Breast epithelium (tissue), 3 donors: Measurements from ENCODE around the gene SPAAR.

ENCODE experiments used
- POLR2AphosphoS5 ChIP-seq, 3 donors: sonication (generic); formaldehyde crosslinking; IDR thresholded peaks; one replicate each; pipeline ENCODE4 v1.6.1; 2017; ENCODE audit warnings: antibody characterized with exemption in 3 of 3
- TF ChIP-seq, protein P1 (sequence below), 3 donors: fragments of 450-650 bp; IDR thresholded peaks; one replicate each; pipeline ENCODE4 v1.5.1; 2016 to 2017; ENCODE audit warnings: antibody characterized with exemption in 3 of 3, mild to moderate bottlenecking in 3 of 3, moderate library complexity in 3 of 3

DNA sequence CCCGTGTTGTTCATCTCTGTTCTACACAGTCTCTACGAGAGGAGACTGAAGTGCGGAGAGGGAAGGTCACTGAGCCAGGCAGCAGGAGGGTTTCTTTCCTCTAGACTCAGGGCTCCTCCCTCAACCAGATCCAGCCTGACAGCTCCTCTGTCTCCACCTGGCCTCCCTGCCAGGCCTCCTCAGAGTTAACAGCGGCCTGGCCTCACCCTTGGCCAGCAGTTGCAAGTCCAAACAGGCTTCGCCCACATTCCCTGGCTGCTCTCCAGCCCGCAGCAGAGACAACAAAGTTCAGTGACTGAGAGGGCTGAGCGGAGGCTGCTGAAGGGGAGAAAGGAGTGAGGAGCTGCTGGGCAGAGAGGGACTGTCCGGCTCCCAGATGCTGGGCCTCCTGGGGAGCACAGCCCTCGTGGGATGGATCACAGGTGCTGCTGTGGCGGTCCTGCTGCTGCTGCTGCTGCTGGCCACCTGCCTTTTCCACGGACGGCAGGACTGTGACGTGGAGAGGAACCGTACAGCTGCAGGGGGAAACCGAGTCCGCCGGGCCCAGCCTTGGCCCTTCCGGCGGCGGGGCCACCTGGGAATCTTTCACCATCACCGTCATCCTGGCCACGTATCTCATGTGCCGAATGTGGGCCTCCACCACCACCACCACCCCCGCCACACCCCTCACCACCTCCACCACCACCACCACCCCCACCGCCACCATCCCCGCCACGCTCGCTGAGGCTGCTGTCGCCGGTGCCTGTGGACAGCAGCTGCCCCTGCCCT lies 3.2 kb upstream of the SPAAR start, which contains the start of gene HRCT1:
- TF ChIP-seq POLR2AphosphoS5 (IDR thresholded peaks at IDR 0.05) = peak; percentile 79 to 89 (median 88)
- TF ChIP-seq, protein P1, sequence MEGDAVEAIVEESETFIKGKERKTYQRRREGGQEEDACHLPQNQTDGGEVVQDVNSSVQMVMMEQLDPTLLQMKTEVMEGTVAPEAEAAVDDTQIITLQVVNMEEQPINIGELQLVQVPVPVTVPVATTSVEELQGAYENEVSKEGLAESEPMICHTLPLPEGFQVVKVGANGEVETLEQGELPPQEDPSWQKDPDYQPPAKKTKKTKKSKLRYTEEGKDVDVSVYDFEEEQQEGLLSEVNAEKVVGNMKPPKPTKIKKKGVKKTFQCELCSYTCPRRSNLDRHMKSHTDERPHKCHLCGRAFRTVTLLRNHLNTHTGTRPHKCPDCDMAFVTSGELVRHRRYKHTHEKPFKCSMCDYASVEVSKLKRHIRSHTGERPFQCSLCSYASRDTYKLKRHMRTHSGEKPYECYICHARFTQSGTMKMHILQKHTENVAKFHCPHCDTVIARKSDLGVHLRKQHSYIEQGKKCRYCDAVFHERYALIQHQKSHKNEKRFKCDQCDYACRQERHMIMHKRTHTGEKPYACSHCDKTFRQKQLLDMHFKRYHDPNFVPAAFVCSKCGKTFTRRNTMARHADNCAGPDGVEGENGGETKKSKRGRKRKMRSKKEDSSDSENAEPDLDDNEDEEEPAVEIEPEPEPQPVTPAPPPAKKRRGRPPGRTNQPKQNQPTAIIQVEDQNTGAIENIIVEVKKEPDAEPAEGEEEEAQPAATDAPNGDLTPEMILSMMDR (IDR thresholded peaks at IDR 0.05) = no peak
